GM12878 (cell line): ENCODE data around the gene TUBA3E. TPM values are rescaled to one million over a fixed set of nuclear protein-coding genes. Genes with fewer than 3 reads are reported as not detected.
A peak's percentile ranks its signal among the peaks of the same experiment; 100 is the strongest.

ENCODE experiments used
- BCL11A ChIP-seq: IDR thresholded peaks from 2 replicates; pipeline ENCODE4 v1.6.1; 2011; ENCODE audit warnings: low read depth, low read length
- BMI1 ChIP-seq: fragments of 450-650 bp; IDR thresholded peaks from 2 replicates; pipeline ENCODE4 v1.6.1; 2016; ENCODE audit warnings: mild to moderate bottlenecking, moderate library complexity, borderline replicate concordance
- CEBPB ChIP-seq, 2 experiments: fragments of 150-350 bp in 1 of 2; IDR thresholded peaks; 2 replicates each; pipeline ENCODE4 v1.6.1; 2012 to 2014; ENCODE audit warnings: low read depth in 2 of 2, low read length in 2 of 2, borderline replicate concordance in 1 of 2, inconsistent platforms in 1 of 2
- EGR1 ChIP-seq, 2 experiments: IDR thresholded peaks; 1 replicate in 1 of 2; 2 replicates in 1 of 2; pipeline ENCODE4 v1.6.1; 2011 to 2012; ENCODE audit warnings: low read depth in 2 of 2, low read length in 2 of 2, borderline replicate concordance in 1 of 2, mild to moderate bottlenecking in 1 of 2, moderate library complexity in 1 of 2
- MEF2A ChIP-seq: IDR thresholded peaks from 2 replicates; pipeline ENCODE4 v1.6.1; 2011; ENCODE audit warnings: low read depth, mild to moderate bottlenecking, low read length, moderate library complexity; ENCODE audit not compliant: insufficient read depth
- MTA2 ChIP-seq: fragments of 450-650 bp; IDR thresholded peaks from 2 replicates; pipeline ENCODE4 v1.6.1; 2016; ENCODE audit warnings: low read depth, mild to moderate bottlenecking, moderate library complexity
- NR2C2 ChIP-seq: IDR thresholded peaks from 2 replicates; pipeline ENCODE4 v1.6.1; 2011; ENCODE audit warnings: borderline replicate concordance, low read depth; ENCODE audit not compliant: control insufficient read depth, insufficient read length
- NR2F1 ChIP-seq: fragments of 450-650 bp; conservative IDR thresholded peaks from 2 replicates; pipeline ENCODE4 v1.6.1; 2017; ENCODE audit warnings: mild to moderate bottlenecking
- RCOR1 ChIP-seq: conservative IDR thresholded peaks from 2 replicates; pipeline ENCODE4 v1.6.1; 2012; ENCODE audit warnings: low read depth, low read length, improper control_type of control experiment
- TBL1XR1 ChIP-seq: IDR thresholded peaks from 2 replicates; pipeline ENCODE4 v1.6.1; 2012; ENCODE audit warnings: low read depth, low read length, improper control_type of control experiment
- WRNIP1 ChIP-seq: IDR thresholded peaks from 2 replicates; pipeline ENCODE4 v1.6.1; 2011; ENCODE audit warnings: low read depth, low read length, improper control_type of control experiment, borderline replicate concordance
- YBX1 ChIP-seq: fragments of 450-650 bp; IDR thresholded peaks from 2 replicates; pipeline ENCODE4 v1.6.1; 2016; ENCODE audit warnings: antibody characterized with exemption
- ZNF24 ChIP-seq: fragments of 450-650 bp; IDR thresholded peaks from 2 replicates; pipeline ENCODE4 v1.6.1; 2017; ENCODE audit warnings: antibody characterized with exemption, mild to moderate bottlenecking
- ZNF622 ChIP-seq: fragments of 450-650 bp; IDR thresholded peaks from 2 replicates; pipeline ENCODE4 v1.6.1; 2017; ENCODE audit warnings: mild to moderate bottlenecking, inconsistent platforms
- polyA plus RNA-seq, 11 experiments: library from polyadenylated mRNA; depleted of rRNA in 4 of 11; unstranded in 6 of 11; stranded (reverse) in 5 of 11; fragments of >200 nt; fragmentation: Nextera tagmentation in 4 of 11; fragmentation: Illumina TruSeq in 1 of 11; extraction: Ambion mirVana in 4 of 11; extraction: Trizol in 1 of 11; gene quantifications; 1 replicate in 1 of 11; 2 replicates in 10 of 11; pipeline versions ENCODE4 v1.2.1 to v1.2.3, GENCODE V29; 2011 to 2016; ENCODE audit warnings: inconsistent platforms in 2 of 11, missing spikeins in 2 of 11, low read depth in 1 of 11
- total RNA-seq, 4 experiments: library from RNA; depleted of rRNA in 3 of 4; stranded (reverse); fragments of >200 nt in 3 of 4; fragmentation: Illumina TruSeq in 1 of 4; extraction: Trizol in 1 of 4; gene quantifications; 2 replicates each; pipeline versions ENCODE4 v1.2.1 to v1.2.3, GENCODE V29; 2013 to 2021
- TF ChIP-seq, protein P1 (sequence below): IDR thresholded peaks from 2 replicates; pipeline ENCODE4 v1.6.1; 2011; ENCODE audit warnings: borderline replicate concordance, low read depth, mild to moderate bottlenecking, moderate library complexity, mixed read lengths, low read length; ENCODE audit not compliant: insufficient read depth; ENCODE audit errors: extremely low read length
- TF ChIP-seq, protein P2 (sequence below): fragments of 450-650 bp; formaldehyde crosslinking; IDR thresholded peaks from 2 replicates; pipeline ENCODE4 v1.5.0; 2022; ENCODE audit warnings: mild to moderate bottlenecking, missing genetic modification characterization
- TF ChIP-seq, protein P3 (sequence below): IDR thresholded peaks from 2 replicates; pipeline ENCODE4 v1.6.1; 2012; ENCODE audit warnings: low read length, inconsistent platforms
- TF ChIP-seq, protein P4 (sequence below): fragments of 450-650 bp; IDR thresholded peaks from 2 replicates; pipeline ENCODE4 v1.6.1; 2018; ENCODE audit warnings: borderline replicate concordance, mild to moderate bottlenecking; ENCODE audit not compliant: partially characterized antibody
- TF ChIP-seq, protein P5 (sequence below): fragments of 450-650 bp; IDR thresholded peaks from 2 replicates; pipeline ENCODE4 v1.6.1; 2016; ENCODE audit warnings: mild to moderate bottlenecking

TUBA3E gene
- total and polyA plus RNA-seq, 10 of the 15 experiments (the other 5 are each of a cell fraction or from before 2014, with no cell fraction given) = not detected

DNA sequence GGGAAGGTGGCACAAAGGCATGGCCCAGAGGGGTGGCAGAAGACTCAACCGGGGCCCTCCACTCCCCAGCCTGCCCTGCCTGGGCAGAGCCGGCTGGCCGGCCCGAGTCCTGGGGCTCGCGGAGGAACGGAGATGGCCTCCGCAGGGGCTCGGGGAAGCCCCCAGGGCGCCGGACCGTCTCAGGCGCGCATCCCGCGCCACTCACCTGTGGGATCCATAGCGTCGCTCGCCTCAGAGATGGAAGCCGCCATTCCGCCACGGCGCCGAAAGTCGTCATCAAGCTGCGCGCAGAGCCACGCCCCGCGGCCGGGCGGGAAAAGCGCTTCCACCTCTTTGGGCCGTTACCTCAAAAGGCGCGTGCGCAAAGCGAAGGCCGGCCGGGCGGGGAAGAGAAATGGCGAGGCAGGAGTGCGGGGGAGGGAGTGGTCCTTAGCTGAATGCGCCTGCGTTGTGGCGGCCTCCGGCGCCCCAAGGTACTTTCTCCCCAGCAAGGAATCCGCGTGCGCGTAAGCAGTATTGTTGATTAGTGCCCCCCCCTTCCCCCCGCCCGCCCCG, 16.8 kb downstream of the TUBA3E start, which contains the start of gene SMPD4 (continued):
- TF ChIP-seq WRNIP1 = no peak
- no peak for TF ChIP-seq YBX1
- TF ChIP-seq BMI1 = no peak
- TF ChIP-seq, protein P1, sequence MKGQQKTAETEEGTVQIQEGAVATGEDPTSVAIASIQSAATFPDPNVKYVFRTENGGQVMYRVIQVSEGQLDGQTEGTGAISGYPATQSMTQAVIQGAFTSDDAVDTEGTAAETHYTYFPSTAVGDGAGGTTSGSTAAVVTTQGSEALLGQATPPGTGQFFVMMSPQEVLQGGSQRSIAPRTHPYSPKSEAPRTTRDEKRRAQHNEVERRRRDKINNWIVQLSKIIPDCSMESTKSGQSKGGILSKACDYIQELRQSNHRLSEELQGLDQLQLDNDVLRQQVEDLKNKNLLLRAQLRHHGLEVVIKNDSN = no peak
- TF ChIP-seq RCOR1 = no peak
- TF ChIP-seq CEBPB (IDR thresholded peaks at IDR 0.05; ENCODE audit: borderline replicate concordance in 1 of 2, low read depth in 2 of 2, low read length in 2 of 2) = no peak
- TF ChIP-seq ZNF24 = no peak
- no peak for TF ChIP-seq MEF2A
- TF ChIP-seq, protein P2, sequence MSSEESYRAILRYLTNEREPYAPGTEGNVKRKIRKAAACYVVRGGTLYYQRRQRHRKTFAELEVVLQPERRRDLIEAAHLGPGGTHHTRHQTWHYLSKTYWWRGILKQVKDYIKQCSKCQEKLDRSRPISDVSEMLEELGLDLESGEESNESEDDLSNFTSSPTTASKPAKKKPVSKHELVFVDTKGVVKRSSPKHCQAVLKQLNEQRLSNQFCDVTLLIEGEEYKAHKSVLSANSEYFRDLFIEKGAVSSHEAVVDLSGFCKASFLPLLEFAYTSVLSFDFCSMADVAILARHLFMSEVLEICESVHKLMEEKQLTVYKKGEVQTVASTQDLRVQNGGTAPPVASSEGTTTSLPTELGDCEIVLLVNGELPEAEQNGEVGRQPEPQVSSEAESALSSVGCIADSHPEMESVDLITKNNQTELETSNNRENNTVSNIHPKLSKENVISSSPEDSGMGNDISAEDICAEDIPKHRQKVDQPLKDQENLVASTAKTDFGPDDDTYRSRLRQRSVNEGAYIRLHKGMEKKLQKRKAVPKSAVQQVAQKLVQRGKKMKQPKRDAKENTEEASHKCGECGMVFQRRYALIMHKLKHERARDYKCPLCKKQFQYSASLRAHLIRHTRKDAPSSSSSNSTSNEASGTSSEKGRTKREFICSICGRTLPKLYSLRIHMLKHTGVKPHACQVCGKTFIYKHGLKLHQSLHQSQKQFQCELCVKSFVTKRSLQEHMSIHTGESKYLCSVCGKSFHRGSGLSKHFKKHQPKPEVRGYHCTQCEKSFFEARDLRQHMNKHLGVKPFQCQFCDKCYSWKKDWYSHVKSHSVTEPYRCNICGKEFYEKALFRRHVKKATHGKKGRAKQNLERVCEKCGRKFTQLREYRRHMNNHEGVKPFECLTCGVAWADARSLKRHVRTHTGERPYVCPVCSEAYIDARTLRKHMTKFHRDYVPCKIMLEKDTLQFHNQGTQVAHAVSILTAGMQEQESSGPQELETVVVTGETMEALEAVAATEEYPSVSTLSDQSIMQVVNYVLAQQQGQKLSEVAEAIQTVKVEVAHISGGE (CRISPR knock-in tag) = no peak
- TF ChIP-seq ZNF622 = no peak
- TF ChIP-seq, protein P3, sequence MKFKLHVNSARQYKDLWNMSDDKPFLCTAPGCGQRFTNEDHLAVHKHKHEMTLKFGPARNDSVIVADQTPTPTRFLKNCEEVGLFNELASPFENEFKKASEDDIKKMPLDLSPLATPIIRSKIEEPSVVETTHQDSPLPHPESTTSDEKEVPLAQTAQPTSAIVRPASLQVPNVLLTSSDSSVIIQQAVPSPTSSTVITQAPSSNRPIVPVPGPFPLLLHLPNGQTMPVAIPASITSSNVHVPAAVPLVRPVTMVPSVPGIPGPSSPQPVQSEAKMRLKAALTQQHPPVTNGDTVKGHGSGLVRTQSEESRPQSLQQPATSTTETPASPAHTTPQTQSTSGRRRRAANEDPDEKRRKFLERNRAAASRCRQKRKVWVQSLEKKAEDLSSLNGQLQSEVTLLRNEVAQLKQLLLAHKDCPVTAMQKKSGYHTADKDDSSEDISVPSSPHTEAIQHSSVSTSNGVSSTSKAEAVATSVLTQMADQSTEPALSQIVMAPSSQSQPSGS = no peak
- TF ChIP-seq MTA2 = no peak
- TF ChIP-seq NR2C2 = no peak
- TF ChIP-seq, protein P4, sequence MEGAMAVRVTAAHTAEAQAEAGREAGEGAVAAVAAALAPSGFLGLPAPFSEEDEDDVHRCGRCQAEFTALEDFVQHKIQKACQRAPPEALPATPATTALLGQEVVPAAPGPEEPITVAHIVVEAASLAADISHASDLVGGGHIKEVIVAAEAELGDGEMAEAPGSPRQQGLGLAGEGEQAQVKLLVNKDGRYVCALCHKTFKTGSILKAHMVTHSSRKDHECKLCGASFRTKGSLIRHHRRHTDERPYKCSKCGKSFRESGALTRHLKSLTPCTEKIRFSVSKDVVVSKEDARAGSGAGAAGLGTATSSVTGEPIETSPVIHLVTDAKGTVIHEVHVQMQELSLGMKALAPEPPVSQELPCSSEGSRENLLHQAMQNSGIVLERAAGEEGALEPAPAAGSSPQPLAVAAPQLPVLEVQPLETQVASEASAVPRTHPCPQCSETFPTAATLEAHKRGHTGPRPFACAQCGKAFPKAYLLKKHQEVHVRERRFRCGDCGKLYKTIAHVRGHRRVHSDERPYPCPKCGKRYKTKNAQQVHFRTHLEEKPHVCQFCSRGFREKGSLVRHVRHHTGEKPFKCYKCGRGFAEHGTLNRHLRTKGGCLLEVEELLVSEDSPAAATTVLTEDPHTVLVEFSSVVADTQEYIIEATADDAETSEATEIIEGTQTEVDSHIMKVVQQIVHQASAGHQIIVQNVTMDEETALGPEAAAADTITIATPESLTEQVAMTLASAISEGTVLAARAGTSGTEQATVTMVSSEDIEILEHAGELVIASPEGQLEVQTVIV = no peak
- peak in 1 of 2 experiments; percentile 90; a peak in 2 of 3 replicates for TF ChIP-seq EGR1 (IDR thresholded peaks at IDR 0.05; ENCODE audit: borderline replicate concordance in 1 of 2, low read depth in 2 of 2, low read length in 2 of 2)
- TF ChIP-seq, protein P5, sequence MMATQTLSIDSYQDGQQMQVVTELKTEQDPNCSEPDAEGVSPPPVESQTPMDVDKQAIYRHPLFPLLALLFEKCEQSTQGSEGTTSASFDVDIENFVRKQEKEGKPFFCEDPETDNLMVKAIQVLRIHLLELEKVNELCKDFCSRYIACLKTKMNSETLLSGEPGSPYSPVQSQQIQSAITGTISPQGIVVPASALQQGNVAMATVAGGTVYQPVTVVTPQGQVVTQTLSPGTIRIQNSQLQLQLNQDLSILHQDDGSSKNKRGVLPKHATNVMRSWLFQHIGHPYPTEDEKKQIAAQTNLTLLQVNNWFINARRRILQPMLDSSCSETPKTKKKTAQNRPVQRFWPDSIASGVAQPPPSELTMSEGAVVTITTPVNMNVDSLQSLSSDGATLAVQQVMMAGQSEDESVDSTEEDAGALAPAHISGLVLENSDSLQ = no peak
- no peak for TF ChIP-seq NR2F1
- TF ChIP-seq TBL1XR1 = no peak
- no peak for TF ChIP-seq BCL11A
